HG03354 (cell line): ENCODE data around the gene GALNT16.

Source experiments
- ATAC-seq: cut with Tn5 transposase; IDR thresholded peaks from one replicate; pipeline ENCODE4 v1.9.1; 2021; ENCODE audit warnings: mild to moderate bottlenecking; ENCODE audit not compliant: unreplicated experiment, poor library complexity, severe bottlenecking

GALNT16 gene

DNA sequence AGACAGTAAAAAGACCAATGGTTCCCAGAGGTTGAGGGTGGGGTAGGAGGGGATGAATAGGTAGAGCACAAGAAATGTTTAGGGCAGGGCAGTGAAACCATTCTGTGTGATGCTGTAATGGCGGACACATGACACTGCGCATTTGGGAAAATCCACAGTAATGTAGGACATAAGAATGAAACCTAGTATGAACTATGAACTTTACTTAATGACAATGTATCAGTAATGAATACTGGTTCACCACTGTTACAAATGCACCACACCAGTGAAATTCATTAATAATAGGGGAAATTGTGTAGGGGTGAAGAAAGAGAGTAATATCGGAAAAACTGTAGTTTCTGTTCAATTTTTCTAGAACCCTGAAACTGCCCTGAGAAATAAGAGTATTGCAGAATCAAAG lies 132.5 kb downstream of the GALNT16 start:
- ATAC-seq: no peak

DNA sequence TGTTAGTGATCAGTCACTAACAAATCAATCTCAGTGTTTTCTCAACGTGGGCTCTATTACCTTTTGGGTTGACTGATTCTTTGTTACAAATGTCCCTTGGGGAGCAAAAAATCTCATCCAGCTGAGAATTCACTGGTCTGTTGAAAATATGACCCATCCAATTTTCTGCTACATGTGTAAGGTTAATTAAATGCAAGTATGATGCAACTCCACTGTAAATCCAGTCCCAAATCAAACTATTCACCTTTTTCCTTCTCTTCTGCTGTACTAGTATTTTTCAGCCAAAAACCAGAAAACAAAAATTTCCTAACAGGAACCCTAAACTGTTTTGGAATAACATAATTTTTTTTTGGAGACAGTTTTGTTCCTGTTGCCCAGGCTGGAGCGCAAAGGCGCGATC lies 136.0 kb downstream of the GALNT16 start:
- no peak for ATAC-seq

DNA sequence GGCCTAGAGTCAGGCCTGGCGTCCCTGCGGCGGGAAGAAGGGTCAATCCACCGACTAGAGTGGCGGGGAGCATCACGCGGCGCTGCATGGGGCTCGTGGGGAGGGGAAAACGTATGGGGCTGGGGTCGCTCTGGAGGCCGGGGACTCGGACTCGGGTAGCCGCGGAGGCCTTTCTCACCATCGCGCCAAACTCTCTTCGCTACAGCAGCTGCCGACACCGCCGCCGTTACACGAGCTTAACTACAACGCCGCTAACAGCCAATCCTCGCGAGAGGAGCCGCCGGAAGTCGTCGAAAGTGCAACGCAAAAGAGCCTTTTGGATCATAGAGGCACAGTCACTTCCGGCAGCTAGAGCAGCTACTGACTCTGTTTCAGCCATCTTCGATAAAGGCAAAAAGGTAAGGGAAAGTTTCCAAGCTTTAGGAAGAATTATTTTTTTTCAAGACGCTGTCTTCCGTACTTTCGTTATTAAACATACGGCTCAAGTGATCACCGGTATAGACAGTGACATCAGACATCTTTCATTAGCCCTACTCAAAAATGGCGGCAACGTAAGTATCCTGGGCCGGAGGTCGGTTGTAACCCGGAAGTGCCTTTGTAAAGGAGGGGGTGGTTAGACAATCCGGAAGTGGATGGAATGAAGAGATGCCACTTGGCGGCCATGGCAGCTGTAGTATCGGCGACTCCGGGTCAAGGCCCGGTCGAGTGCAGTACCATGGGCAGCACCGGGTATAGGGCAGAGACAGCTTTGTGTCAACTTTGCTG lies 138.3 kb downstream of the GALNT16 start, which contains the start of the genes ERH and SLC39A9:
Gene ERH, minus strand, starts transcription at position 247 of the 765 bp plus-strand sequence. Its CDS starts 66 bp downstream, at position 181.
Gene SLC39A9, plus strand, starts transcription at position 640 of the 765 bp plus-strand sequence. CDS start 678 bp downstream, outside the sequence.
- peak; percentile 88 for ATAC-seq

- no peak for ATAC-seq
Observed at GRCh38 chr14:69398818-69399210, 138.9 kb downstream of the GALNT16 start.

- no peak for ATAC-seq
Observed at GRCh38 chr14:69399750-69400149, 139.8 kb downstream of the GALNT16 start.

- ATAC-seq: no peak
Observed at GRCh38 chr14:69400154-69400553, 140.2 kb downstream of the GALNT16 start.

- ATAC-seq: no peak
Observed at GRCh38 chr14:69401841-69402240, 141.9 kb downstream of the GALNT16 start.

- no peak for ATAC-seq
Observed at GRCh38 chr14:69404478-69404877, 144.5 kb downstream of the GALNT16 start.

- ATAC-seq: no peak
Observed at GRCh38 chr14:69404883-69405282, 144.9 kb downstream of the GALNT16 start.

- ATAC-seq: no peak
Observed at GRCh38 chr14:69405762-69406161, 145.8 kb downstream of the GALNT16 start.
